Fibroblast of villous mesenchyme (primary cell): ENCODE measurements around the gene CFAP100. TPM values are rescaled to one million over a fixed set of nuclear protein-coding genes. Genes with fewer than 3 reads are reported as not detected.

Experiments
- DNase-seq: peaks from one replicate; pipeline ENCODE4 v3.0.0-alpha.2; 2010; ENCODE audit warnings: low read depth
- H3K4me3 ChIP-seq: 2 replicates; pipeline ENCODE4 v1.5.1; 2011; ENCODE audit warnings: low read depth, mild to moderate bottlenecking, low read length
- total RNA-seq: library from RNA; depleted of rRNA; stranded (reverse); fragments of >200 nt; gene quantifications from 2 replicates; pipeline ENCODE4 v1.2.3, GENCODE V29; 2012
- TF ChIP-seq, protein P1 (sequence below): IDR thresholded peaks from 2 replicates; pipeline ENCODE4 v1.5.1; 2012; ENCODE audit warnings: low read depth, mild to moderate bottlenecking, low read length; ENCODE audit not compliant: insufficient read depth

The CFAP100 gene
- total RNA-seq, 1 donor: not detected

DNA sequence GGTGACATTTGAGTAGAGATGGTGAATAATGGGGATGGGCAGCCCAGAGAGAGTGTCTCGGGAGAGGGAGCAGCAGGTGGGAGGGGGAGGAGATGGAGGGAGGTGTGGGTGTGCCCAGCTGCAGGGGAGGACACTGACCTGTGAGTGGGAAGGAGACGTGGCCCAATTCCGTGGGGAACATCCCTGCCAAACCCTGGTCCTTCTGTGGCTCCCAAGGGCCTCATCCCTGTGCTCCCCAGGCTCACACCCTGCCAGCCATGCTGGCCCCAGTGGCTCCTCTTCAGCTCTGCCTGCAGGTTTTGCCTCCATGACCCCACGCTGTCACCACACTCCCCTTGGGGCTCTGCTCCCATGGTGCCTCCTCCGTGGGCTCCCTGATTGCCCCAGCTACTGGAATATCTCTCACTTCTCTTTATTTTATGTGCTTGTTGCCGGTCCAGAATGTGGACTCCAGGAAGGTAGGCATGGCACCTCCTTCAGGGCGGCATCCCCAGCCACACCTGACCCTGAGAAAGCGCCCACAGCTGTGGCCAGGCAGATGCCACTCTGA lies 7.0 kb downstream of the CFAP100 start:
- H3K4me3 ChIP-seq: no peak overlapping the region
- TF ChIP-seq, protein P1, sequence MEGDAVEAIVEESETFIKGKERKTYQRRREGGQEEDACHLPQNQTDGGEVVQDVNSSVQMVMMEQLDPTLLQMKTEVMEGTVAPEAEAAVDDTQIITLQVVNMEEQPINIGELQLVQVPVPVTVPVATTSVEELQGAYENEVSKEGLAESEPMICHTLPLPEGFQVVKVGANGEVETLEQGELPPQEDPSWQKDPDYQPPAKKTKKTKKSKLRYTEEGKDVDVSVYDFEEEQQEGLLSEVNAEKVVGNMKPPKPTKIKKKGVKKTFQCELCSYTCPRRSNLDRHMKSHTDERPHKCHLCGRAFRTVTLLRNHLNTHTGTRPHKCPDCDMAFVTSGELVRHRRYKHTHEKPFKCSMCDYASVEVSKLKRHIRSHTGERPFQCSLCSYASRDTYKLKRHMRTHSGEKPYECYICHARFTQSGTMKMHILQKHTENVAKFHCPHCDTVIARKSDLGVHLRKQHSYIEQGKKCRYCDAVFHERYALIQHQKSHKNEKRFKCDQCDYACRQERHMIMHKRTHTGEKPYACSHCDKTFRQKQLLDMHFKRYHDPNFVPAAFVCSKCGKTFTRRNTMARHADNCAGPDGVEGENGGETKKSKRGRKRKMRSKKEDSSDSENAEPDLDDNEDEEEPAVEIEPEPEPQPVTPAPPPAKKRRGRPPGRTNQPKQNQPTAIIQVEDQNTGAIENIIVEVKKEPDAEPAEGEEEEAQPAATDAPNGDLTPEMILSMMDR: no peak
- DNase-seq: no peak

DNA sequence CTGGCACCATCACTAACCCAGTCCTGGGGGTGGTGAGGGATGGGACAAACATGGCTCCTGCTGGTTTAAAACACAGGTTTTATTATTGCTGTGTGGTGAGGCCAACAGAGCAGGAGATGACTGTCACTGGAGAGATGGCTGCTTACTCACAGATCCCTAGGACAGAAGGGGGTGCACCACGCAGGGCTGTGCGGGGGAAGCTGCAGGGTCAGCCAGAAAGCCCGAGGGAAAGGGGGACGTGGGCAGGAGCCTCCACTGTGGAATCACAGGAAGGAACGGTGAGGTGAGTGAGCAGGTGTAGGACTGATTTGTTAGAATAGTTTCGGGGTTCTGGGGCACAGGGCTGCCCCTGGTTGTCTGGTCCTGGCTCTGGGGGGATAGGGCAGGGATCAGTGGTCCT lies 7.5 kb downstream of the CFAP100 start:
- no peak for DNase-seq
- no peak overlapping the region for H3K4me3 ChIP-seq
- TF ChIP-seq, protein P1: no peak

DNA sequence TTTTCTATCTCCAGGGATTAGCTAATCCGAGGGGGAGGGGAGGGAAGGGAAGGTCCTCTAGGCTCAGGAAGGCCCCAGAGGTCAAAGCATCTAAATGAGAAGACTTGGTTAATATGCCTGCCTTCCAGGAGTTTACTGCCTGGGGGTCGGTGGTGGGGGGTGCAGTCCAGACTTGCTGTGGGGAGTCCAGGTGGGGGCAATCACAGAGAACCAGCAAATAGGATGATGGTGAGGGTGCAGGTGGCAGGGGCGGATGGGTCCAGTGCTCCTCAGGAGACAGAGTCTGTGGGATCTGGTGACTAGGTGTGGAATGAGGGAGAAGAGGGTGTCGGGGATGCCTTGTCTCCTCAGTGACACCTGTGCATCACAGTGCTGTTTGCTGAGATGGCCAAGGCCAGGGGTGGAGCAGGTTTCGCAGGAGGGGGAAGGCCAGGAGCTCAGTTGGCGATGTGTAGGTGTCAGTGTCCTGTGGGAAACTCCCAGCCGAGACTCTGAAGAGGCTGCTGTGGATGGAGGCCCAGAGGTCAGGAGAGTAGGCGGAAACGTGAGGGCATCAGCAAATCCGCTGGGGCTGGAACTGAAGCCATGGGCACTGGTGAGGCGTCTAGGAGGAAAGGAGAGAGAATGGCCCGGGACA lies 8.1 kb downstream of the CFAP100 start:
- TF ChIP-seq, protein P1: no peak
- no peak for DNase-seq
- H3K4me3 ChIP-seq: no peak overlapping the region

DNA sequence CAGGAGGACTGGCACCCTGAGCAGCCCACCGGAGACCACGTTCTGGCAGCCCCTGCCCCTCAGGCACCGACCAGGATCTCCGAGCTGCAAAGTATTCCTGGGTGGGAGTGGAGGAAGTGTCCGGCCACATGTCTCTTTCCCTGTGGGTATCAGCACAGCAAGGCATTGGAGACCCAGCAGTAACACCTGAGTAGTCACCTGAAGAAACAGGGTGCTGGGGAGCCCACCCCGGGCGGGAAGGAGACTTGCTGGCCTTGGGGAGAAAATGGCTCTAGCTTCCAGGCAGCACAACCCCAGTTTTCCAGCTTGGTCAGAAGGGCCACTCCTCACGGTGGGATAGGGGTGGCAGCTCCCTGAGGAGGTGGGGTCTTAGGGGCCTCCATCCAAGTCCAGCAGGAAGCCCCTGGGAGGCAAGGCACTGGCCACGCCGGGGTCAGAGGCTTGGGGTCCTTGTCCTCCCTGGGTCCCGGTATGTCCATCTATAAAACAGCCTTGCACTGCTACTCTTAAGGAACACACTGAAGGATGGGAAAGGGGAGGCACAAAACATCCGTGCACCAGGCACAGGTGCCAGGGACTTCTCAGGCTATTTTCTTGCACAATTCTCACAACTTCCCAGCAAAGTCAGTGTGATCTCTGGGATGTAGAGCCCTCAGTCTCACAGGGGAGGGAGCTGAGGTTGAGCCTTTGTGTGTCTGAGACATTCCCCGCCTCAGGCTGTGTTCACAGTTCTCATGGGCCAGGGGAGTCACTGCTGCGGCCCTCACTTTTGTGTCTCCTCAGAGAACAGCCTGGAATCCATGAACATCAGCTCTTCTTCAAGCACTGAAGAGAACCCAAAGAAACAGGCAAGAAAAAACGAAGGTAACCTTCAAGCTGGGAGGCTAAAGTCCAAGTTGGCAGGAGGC lies 11.9 kb downstream of the CFAP100 start:
- TF ChIP-seq, protein P1: no peak
- no peak for DNase-seq

DNA sequence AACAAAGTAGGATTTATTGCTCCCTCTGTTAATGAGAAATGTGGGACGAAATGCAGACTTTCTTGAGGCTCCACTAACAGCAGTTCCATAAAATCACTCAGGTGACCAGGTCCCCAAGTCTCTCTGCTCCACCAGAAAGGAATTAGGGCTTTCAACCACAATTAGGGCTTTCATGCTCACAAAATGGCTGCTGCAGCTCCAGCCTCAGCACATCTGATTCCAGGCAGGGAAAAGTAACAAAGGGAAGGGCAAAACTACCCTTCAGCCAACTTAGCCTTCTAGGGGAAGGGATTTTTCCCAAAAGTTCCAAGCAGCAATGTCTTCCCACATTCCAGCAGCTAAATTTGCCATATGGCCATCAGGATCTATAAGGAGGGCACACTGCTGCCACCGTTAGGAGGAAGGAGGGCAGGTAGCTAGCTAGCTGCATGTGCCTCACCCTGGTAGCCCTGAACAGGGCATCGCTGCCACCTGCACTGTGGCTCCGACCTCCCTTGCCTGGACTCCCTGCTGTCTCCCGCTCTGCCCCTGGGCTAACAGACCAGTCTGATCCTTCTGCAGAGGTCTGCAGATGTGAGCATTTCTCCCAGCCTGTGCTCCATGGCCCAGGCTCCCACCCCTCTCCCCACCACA lies 12.8 kb downstream of the CFAP100 start:
- TF ChIP-seq, protein P1: no peak
- no peak overlapping the region for H3K4me3 ChIP-seq
- DNase-seq: no peak

More for the DNA sequence above, 11.9 kb downstream of the CFAP100 start:
- H3K4me3 ChIP-seq: no peak overlapping the region

DNA sequence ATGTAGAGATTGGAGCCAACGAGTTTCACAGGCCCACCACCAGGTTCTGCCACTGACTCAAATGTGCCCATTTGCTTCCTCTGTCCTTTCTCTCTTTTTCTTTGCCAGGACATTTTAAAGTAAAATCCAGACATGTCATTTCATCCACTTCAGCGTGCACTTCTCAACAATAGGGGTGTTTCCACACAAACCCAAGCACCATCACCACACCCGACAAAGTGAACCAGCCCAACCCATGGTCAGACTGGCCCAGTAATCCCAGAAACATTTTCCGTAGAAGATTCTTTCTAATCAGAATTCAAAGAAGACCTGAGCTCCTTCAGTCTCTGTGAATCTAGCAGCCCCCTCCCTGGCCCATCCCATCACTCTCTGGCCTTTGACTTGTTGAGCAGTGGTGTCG lies 13.4 kb downstream of the CFAP100 start:
- no peak overlapping the region for H3K4me3 ChIP-seq
- TF ChIP-seq, protein P1: no peak
- DNase-seq: no peak
